Heart right ventricle (tissue), 16 donors: ENCODE measurements around the gene CTBP1. TPM values are rescaled to one million over a fixed set of nuclear protein-coding genes. Genes with fewer than 3 reads are reported as not detected.

Source experiments
- ATAC-seq, 8 donors: fragments of 200-7000 bp; cut with Tn5 transposase; one replicate each; pipeline ENCODE4 v1.9.1; 2020; ENCODE audit warnings: mild to moderate bottlenecking in 8 of 8, moderate library complexity in 8 of 8, moderate number of reproducible peaks in 1 of 8
- DNase-seq, 2 donors: peaks; one replicate each; pipeline ENCODE4 v3.0.0-alpha.2; 2020
- H3K27ac ChIP-seq, 10 donors: fragments of 200-600 bp; sonication (generic) in 2 of 10; one replicate each; pipeline versions ENCODE4 v1.5.0 to v1.8.0; 2020 to 2022; ENCODE audit warnings: mild to moderate bottlenecking in 3 of 10
- H3K27me3 ChIP-seq, 7 donors: fragments of 200-600 bp; one replicate each; pipeline ENCODE4 v1.8.0; 2021 to 2022; ENCODE audit warnings: mild to moderate bottlenecking in 2 of 7
- H3K36me3 ChIP-seq, 9 donors: fragments of 200-600 bp; sonication (generic) in 1 of 9; one replicate each; pipeline versions ENCODE4 v1.5.0 to v1.8.0; 2020 to 2022; ENCODE audit warnings: mild to moderate bottlenecking in 2 of 9
- H3K4me1 ChIP-seq, 9 donors: fragments of 200-600 bp; sonication (generic) in 1 of 9; one replicate each; pipeline versions ENCODE4 v1.5.0 to v1.8.0; 2020 to 2022; ENCODE audit warnings: mild to moderate bottlenecking in 4 of 9
- H3K4me3 ChIP-seq, 10 donors: fragments of 200-600 bp; sonication (generic) in 2 of 10; one replicate each; pipeline versions ENCODE4 v1.5.0 to v1.8.0; 2020 to 2022; ENCODE audit warnings: mild to moderate bottlenecking in 7 of 10, moderate library complexity in 2 of 10
- H3K9me3 ChIP-seq, 11 donors: fragments of 200-600 bp in 10 of 11; sonication (generic) in 2 of 11; one replicate each; pipeline versions ENCODE4 v1.5.0 to v1.8.0; 2013 to 2022; ENCODE audit warnings: mild to moderate bottlenecking in 2 of 11, control low read depth in 1 of 11, moderate library complexity in 1 of 11
- CTCF ChIP-seq, 9 donors: fragments of 200-600 bp; sonication (generic) in 2 of 9; IDR thresholded peaks; one replicate each; pipeline versions ENCODE4 v1.5.0 to v1.8.0; 2021 to 2022; ENCODE audit warnings: antibody characterized with exemption in 9 of 9, mild to moderate bottlenecking in 5 of 9, moderate library complexity in 1 of 9
- WGBS, 2 donors: extraction: QIAGEN DNeasy Blood & Tissue Kit; methylation state at CpG; one replicate each; pipeline ENCODE4 v1.1.7; 2013; ENCODE audit warnings: inconsistent platforms in 1 of 2; 5-methylcytosine and 5-hydroxymethylcytosine counted together
- intact Hi-C, 10 donors: fragments of 100-400 bp; cut with DNase I; formaldehyde crosslinking; loops; one replicate each; pipeline versions ENCODE4 v1.11.1 to v1.14.2; 2022
- polyA plus RNA-seq, 2 donors: library from polyadenylated mRNA; stranded (reverse); fragments of 200-250 nt; gene quantifications; one replicate each; pipeline ENCODE4 v1.2.3, GENCODE V29; 2013
- total RNA-seq, 10 donors: library from RNA; stranded (reverse); fragmentation: NEBNext Ultra II Directional in 3 of 10; extraction: Animal tissue kit (Norgen Biotek cat#: 25700) in 3 of 10; gene quantifications; one replicate each; pipeline versions ENCODE4 v1.2.1 to v1.2.4, GENCODE V29; 2021 to 2023
- donor health status: Arrhythmogenic right ventricular cardiomyopathy.
- donor health status: ischemic (EF 13 %, LVEDD 7.1; RV severe dilation, severe dysfunction).
- donor health status: healthy with polysubstance abuse.
- donor health status: DM: no; HTN: yes; CAD: no.
- donor health status: DM: no; HTN: no; CAD: no.
- donor health status: ischemic (EF 25% LVEDD 6.9; RV normal size, moderate dysfunction).
- donor health status: ischemic (EF 25% LVEDD 5.7; RV mildly dilated, moderate dysfunction).
- donor health status: healthy.
- donor health status: DM: yes; HTN: yes; CAD: no.
- donor health status: Ischemic cardiomyopathy.
- donor health status: ischemic (EF 35%, LVEDD 5.7; RV mildly dilated, moderate dysfunction).
- donor health status: nonischemic (EF 11% LVEDD 7.7; RV severe dilation, severe dysfunction).
- donor health status: DM: yes; HTN: yes; CAD: no.
- donor health status: PGD.
- donor health status: ischemic (EF 29% LVEDD 5.4; RV normal size, mild dysfunction).
- donor health status: nonischemic (EF 23%, LVEDD 6.1; RV moderate dilation, normal function).

Gene CTBP1
- total and polyA plus RNA-seq, 12 donors: 98.6 to 132 (median 121) TPM

GRCh38 chr4:1291996-1292702, 43.2 kb upstream of the CTBP1 start:
- peak overlapping the region in 4 of 10 donors; percentile 6 to 96 (median 67) for H3K27ac ChIP-seq
- intact Hi-C loops: loop anchor here in 4 of 10 donors (5.0 to 10.0 kb wide), 3 partner anchors 50 to 55 kb away; partner anchors contain the start of gene UVSSA (in 2 of the 4)
- WGBS, 2 donors: 51 to 56% methylated on average over 11 of the region's 11 CpGs

GRCh38 chr4:1291091-1291490, 42.2 kb upstream of the CTBP1 start:
- H3K4me3 ChIP-seq: peak overlapping the region in 9 of 10 donors; percentile 82 to 99 (median 97)
- 64% methylated on average over 9 of the region's 9 CpGs for WGBS, 2 donors
- no peak for ATAC-seq
- H3K27me3 ChIP-seq: no peaks in the 10 kb centered on the region
- H3K9me3 ChIP-seq: peaks cover 0 to 4% (median 0%) of the 10 kb centered on the region in 11 donors
- no peaks in the 10 kb centered on the region for H3K36me3 ChIP-seq
- H3K27ac ChIP-seq: peak overlapping the region in 9 of 10 donors; percentile 81 to 97 (median 94)
- no peak for DNase-seq
- intact Hi-C loops: loop anchor here in 4 of 10 donors (5.0 to 10.0 kb wide), 3 partner anchors 51 to 56 kb away; partner anchors contain the start of gene UVSSA (in 2 of the 4)
- no peak for TF ChIP-seq CTCF (IDR thresholded peaks at IDR 0.05)
- H3K4me1 ChIP-seq: peaks cover 24 to 62% (median 54%) of the 10 kb centered on the region in 9 donors

More at GRCh38 chr4:1291996-1292702, 43.2 kb upstream of the CTBP1 start:
- no peaks in the 10 kb centered on the region for H3K27me3 ChIP-seq
- TF ChIP-seq CTCF (IDR thresholded peaks at IDR 0.05): no peak
- peaks cover 0 to 7% (median 0%) of the 10 kb centered on the region in 9 donors for H3K36me3 ChIP-seq
- peak overlapping the region in 2 of 10 donors; percentile 97 to 99 for H3K4me3 ChIP-seq
- DNase-seq (no peak), ATAC-seq (no peak)
- peaks cover 24 to 68% (median 58%) of the 10 kb centered on the region in 9 donors for H3K4me1 ChIP-seq
- no peaks in the 10 kb centered on the region for H3K9me3 ChIP-seq

GRCh38 chr4:1290165-1290977, 41.4 kb upstream of the CTBP1 start:
- no peak for DNase-seq
- intact Hi-C loops: loop anchor here in 4 of 10 donors (5.0 to 10.0 kb wide), 3 partner anchors 52 to 57 kb away; partner anchors contain the start of gene UVSSA (in 2 of the 4)
- WGBS, 2 donors: 0 to 1% methylated on average over 46 to 47 of the region's 47 CpGs
- peak overlapping the region; percentile 81 to 97 (median 94) for H3K27ac ChIP-seq
- ATAC-seq: peak in 1 of 8 donors; percentile 0
- no peaks in the 10 kb centered on the region for H3K36me3 ChIP-seq
- peak overlapping the region; percentile 82 to 99 (median 96) for H3K4me3 ChIP-seq
- H3K9me3 ChIP-seq: peaks cover 0 to 5% (median 0%) of the 10 kb centered on the region in 11 donors
- no peaks in the 10 kb centered on the region for H3K27me3 ChIP-seq
- TF ChIP-seq CTCF (IDR thresholded peaks at IDR 0.05): no peak
- H3K4me1 ChIP-seq: peaks cover 24 to 61% (median 54%) of the 10 kb centered on the region in 9 donors
